ENCODE data around the gene EPB41. TPM values are rescaled to one million over a fixed set of nuclear protein-coding genes. Genes with fewer than 3 reads are reported as not detected.
A peak's percentile ranks its signal among the peaks of the same experiment; 100 is the strongest.

Gene EPB41
- total and polyA plus RNA-seq, 9 of the 15 experiments (the other 6 are each of a cell fraction or from before 2014, with no cell fraction given) = 3.7 to 213 (median 141) TPM

GRCh38 chr1:28914228-28915030 lies at the start of gene EPB41 (continued):
- peak; percentile 20 to 80; a peak in 3 of 4 replicates for TF ChIP-seq UBTF (IDR thresholded peaks at IDR 0.05; ENCODE audit: borderline replicate concordance in 1 of 2, low read depth in 2 of 2, low read length in 2 of 2)
- TF ChIP-seq SLC30A9 (CRISPR knock-in tag; IDR thresholded peaks at IDR 0.05) = no peak
- no peak for TF ChIP-seq PTRF (tag; IDR thresholded peaks at IDR 0.05)
- no peak for TF ChIP-seq RBM15 (IDR thresholded peaks at IDR 0.05; ENCODE audit: insufficient read depth, low read length)
- TF ChIP-seq GTF3C2 (IDR thresholded peaks at IDR 0.05; ENCODE audit: borderline replicate concordance, extremely low read depth, insufficient read length) = no peak
- TF ChIP-seq HNRNPK (IDR thresholded peaks at IDR 0.05; ENCODE audit: low read depth, low read length, poor library complexity, severe bottlenecking) = no peak
- TF ChIP-seq U2AF1 (optimal IDR thresholded peaks at IDR 0.05; ENCODE audit: low read depth, low read length) = no peak
- peak; percentile 86; the same call in 1 of the 2 replicates for TF ChIP-seq MGA (IDR thresholded peaks at IDR 0.05)
- no peak for TF ChIP-seq BHLHE40 (IDR thresholded peaks at IDR 0.05; ENCODE audit: low read length)
